Measurements from ENCODE around the gene CKMT1B. TPM values are rescaled to one million over a fixed set of nuclear protein-coding genes. Genes with fewer than 3 reads are reported as not detected.
"Not testable (repeated sequence)": the region's sequence is repeated elsewhere in the genome, so short reads cannot be mapped to it uniquely, and the experiment has no call there.

The CKMT1B gene
- total RNA-seq, result 1 to 10 TPM in 2 of 3 donors, not detected in 1; 2.6 to 5.7 TPM

DNA sequence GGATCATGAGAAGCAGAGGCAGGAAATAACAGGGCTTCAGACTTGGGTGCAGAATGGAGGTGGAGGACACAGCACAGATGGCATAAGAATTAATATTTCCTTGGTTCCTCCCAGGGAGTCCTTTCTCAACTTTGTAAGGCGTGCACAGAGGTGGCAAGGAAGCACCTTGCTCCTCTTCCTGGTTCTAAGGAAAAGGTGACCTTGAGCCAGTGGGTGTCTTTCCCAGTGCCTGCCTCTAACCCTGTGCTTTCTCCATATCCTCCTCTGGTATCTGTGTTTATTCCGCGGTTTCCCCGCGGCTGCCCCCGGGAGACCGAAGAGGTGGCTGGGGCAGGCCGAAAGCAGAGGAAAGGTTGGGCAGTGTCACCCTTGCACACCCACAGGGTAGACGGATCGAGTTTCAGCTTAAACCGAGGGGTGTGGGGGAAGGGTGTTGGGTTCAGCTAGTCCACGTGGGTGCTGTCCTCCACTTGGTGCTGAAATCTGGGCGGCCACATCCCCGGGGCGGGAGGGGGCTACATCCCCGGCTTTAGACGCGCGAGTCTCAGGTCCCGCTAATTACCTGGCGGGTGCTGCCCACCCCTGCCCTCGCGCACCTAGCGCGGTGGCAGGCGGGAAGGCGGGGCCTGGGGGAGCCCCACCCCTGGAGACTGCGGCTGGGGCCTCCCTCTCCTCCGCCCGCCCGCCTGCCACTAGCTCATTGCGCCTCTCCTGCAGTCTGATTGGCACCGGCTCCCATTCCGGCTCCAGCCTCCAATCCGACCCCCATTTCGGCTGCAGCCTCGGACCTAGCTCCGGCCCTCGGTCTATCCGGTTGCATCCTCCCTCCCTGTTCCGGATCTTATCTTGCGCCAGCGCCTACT is at the start of gene CKMT1B:
Gene CKMT1B, plus strand, starts transcription at position 700 of the 863 bp plus-strand sequence. CDS start 192 bp downstream, outside the sequence.
- H3K4me1 ChIP-seq; H3K36me3 ChIP-seq; H3K4me3 ChIP-seq; H3K27me3 ChIP-seq; H3K9me3 ChIP-seq; DNase-seq (ENCODE audit: low spot score in 2 of 2); H3K27ac ChIP-seq; intact Hi-C loops (cut with DNase I; ENCODE audit: low total_unique reads): not testable (repeated sequence)

DNA sequence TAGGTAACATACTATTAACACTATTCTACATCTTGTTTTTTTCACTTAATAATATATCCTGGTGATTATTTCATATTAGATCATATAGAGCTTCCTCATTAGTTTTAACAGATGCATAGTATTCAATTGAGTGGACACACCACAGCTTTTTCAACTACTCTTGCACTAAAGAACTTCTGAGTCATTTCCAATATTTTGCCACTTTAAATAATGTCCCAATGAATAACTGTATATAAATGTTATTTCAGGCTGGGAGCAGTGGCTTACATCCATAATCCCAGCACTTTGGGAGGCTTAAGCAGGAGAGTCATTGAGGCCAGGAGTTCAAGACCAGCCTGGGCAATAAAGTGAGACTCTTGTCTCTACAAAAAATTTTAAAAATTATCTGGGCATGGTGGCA is 49.6 kb upstream of the CKMT1B start:
- Histone ChIP-seq H3K36me3 (no peaks in the 10 kb centered on the region), H3K4me3 (no peak overlapping the region), H3K4me1 (no peaks in the 10 kb centered on the region), H3K27me3 (no peaks in the 10 kb centered on the region), H3K9me3 (no peaks in the 10 kb centered on the region), H3K27ac (no peak overlapping the region)
- intact Hi-C loops (cut with DNase I; ENCODE audit: low total_unique reads), result no loop called here
- DNase-seq (ENCODE audit: low spot score in 2 of 2), result no peak
- TF ChIP-seq, protein P1, sequence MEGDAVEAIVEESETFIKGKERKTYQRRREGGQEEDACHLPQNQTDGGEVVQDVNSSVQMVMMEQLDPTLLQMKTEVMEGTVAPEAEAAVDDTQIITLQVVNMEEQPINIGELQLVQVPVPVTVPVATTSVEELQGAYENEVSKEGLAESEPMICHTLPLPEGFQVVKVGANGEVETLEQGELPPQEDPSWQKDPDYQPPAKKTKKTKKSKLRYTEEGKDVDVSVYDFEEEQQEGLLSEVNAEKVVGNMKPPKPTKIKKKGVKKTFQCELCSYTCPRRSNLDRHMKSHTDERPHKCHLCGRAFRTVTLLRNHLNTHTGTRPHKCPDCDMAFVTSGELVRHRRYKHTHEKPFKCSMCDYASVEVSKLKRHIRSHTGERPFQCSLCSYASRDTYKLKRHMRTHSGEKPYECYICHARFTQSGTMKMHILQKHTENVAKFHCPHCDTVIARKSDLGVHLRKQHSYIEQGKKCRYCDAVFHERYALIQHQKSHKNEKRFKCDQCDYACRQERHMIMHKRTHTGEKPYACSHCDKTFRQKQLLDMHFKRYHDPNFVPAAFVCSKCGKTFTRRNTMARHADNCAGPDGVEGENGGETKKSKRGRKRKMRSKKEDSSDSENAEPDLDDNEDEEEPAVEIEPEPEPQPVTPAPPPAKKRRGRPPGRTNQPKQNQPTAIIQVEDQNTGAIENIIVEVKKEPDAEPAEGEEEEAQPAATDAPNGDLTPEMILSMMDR (IDR thresholded peaks at IDR 0.05), result no peak
- TF ChIP-seq POLR2A (IDR thresholded peaks at IDR 0.05) (no peak), POLR2AphosphoS5 (IDR thresholded peaks at IDR 0.05) (no peak)

DNA sequence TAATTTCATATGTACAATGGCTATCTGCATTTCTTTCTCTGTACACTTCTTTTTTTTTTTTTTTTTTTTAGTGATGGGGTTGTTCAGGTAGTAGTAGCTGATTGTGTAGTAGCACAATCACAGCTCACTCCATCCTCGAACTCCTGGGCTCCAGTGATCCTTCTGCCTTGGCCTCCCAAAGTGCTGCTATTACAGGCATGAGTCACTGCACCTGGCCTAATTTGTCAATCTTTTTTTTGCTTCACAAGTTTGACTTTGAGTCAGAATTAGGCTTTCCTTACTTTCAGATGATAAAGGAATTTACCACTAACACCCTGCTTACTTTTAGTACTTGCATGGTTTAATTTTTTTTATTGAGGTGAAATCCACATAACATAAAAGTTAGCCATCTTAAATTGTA is 48.4 kb upstream of the CKMT1B start:
- Histone ChIP-seq H3K4me1 (no peaks in the 10 kb centered on the region), H3K9me3 (no peaks in the 10 kb centered on the region), H3K27me3 (no peaks in the 10 kb centered on the region), H3K27ac (no peak overlapping the region), H3K4me3 (no peak overlapping the region), H3K36me3 (no peaks in the 10 kb centered on the region)
- TF ChIP-seq, protein P1 (IDR thresholded peaks at IDR 0.05), result no peak
- TF ChIP-seq POLR2AphosphoS5 (IDR thresholded peaks at IDR 0.05) (no peak), POLR2A (IDR thresholded peaks at IDR 0.05) (no peak)
- intact Hi-C loops (cut with DNase I; ENCODE audit: low total_unique reads), result no loop called here
- no peak for DNase-seq (ENCODE audit: low spot score in 2 of 2)

DNA sequence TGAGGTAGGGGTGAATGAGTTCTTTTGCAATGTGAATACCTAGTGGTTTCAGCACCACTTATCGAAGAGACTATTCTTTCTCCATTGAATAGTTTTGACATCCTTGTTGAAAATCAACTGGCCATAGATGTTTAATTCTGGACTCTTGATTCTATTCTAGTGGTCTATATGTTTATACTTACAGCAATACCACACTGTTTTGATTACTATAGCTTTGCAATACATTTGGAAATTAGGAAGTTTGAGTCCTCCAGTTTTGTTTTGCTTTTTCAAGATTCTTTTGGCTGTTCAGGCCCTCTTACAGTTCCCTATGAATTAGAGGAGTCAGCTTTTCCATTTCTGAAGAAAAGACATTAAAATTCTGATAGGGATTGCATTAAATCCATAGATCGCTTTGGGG is 46.3 kb upstream of the CKMT1B start:
- Histone ChIP-seq H3K27me3 (no peaks in the 10 kb centered on the region), H3K27ac (no peak overlapping the region), H3K4me1 (no peaks in the 10 kb centered on the region), H3K4me3 (no peak overlapping the region), H3K36me3 (no peaks in the 10 kb centered on the region), H3K9me3 (no peaks in the 10 kb centered on the region)
- intact Hi-C loops (cut with DNase I; ENCODE audit: low total_unique reads), result no loop called here
- TF ChIP-seq POLR2AphosphoS5 (IDR thresholded peaks at IDR 0.05), result no peak
- TF ChIP-seq, protein P1 (IDR thresholded peaks at IDR 0.05), result no peak
- no peak for DNase-seq (ENCODE audit: low spot score in 2 of 2)

DNA sequence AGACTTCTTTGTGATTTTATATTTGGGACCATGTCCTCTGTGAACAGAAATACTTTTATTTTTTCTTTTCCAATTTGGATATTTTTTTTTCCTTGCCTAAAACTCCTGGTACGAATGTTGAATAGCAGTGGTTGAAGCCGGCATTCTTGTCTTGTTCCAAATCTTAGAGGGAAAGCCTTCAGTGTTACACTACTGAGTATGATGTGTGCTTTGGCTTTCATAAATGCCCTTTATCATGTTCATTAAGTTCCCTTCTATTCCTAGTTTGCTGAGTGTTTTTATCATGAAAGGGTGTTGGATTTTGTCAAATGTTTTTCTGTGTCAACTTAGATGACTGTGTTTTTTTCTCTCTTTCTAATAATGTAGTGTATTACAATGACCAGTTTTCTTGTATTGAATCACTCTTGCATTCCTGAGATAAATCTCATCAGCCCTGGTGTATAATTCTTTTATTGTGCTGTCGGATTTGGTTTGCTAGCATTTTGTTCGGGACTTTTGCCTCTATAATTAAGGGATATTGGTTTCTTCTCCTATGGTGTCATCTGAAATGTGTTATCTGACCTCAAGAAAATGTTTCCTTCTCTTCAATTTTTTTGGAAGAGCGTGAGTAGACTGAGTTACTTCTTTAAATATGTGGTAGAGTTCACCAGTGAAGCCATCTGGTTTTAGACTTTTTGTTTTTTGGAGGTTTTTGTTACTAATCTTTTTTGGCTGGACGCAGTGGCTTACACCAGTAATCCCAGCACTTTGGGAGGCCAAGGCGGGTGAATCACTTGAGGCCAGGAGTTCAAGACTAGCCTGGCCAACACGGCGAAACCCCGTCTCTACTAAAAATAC is 43.1 kb upstream of the CKMT1B start:
- TF ChIP-seq, protein P1 (IDR thresholded peaks at IDR 0.05), result no peak
- TF ChIP-seq POLR2A (IDR thresholded peaks at IDR 0.05), result no peak
- no peak for TF ChIP-seq POLR2AphosphoS5 (IDR thresholded peaks at IDR 0.05)
- Histone ChIP-seq H3K27me3 (no peaks in the 10 kb centered on the region), H3K4me3 (no peak overlapping the region), H3K27ac (no peak overlapping the region), H3K4me1 (no peaks in the 10 kb centered on the region), H3K36me3 (no peaks in the 10 kb centered on the region), H3K9me3 (no peaks in the 10 kb centered on the region)
- no peak for DNase-seq (ENCODE audit: low spot score in 2 of 2)
- intact Hi-C loops (cut with DNase I; ENCODE audit: low total_unique reads), result no loop called here

Measured in breast epithelium (tissue), 4 donors.